IPS DF 6.9 (cell line): ENCODE results near the gene GTPBP4.

Experiments used
- DNase-seq: peaks from one replicate; pipeline ENCODE4 v3.0.0-alpha.2; 2013; ENCODE audit warnings: low read depth, low spot score
- H3K27ac ChIP-seq: one replicate; pipeline ENCODE4 v1.5.1; 2013; ENCODE audit warnings: low read length, control low read depth
- H3K27me3 ChIP-seq: 2 replicates; pipeline ENCODE4 v1.6.1; 2013; ENCODE audit warnings: mild to moderate bottlenecking, low read length; ENCODE audit not compliant: control insufficient read depth, insufficient read depth
- H3K36me3 ChIP-seq: 2 replicates; pipeline ENCODE4 v1.6.1; 2013; ENCODE audit warnings: low read length; ENCODE audit not compliant: control insufficient read depth, insufficient read depth
- H3K4me1 ChIP-seq: 2 replicates; pipeline ENCODE4 v1.6.1; 2013; ENCODE audit warnings: low read length; ENCODE audit not compliant: control insufficient read depth, insufficient read depth
- H3K4me3 ChIP-seq: 2 replicates; pipeline ENCODE4 v1.5.1; 2013; ENCODE audit warnings: mild to moderate bottlenecking, low read length
- H3K9me3 ChIP-seq: 2 replicates; pipeline ENCODE4 v1.6.1; 2013; ENCODE audit warnings: low read length, inconsistent platforms; ENCODE audit not compliant: control insufficient read depth, insufficient read depth
- whole genome bisulfite sequencing: extraction: QIAGEN DNeasy Blood & Tissue Kit; methylation state at CpG from one replicate; pipeline ENCODE4 v1.1.7; 2013; ENCODE audit warnings: mixed read lengths, missing lambda C conversion rate; ENCODE audit not compliant: insufficient read length, insufficient coverage; 5-methylcytosine and 5-hydroxymethylcytosine counted together

GTPBP4 gene

GRCh38 chr10:966466-967235 lies 21.6 kb upstream of the GTPBP4 start:
- Histone ChIP-seq H3K4me3 (no peak overlapping the region), H3K4me1 (no peaks in the 10 kb centered on the region), H3K27me3 (no peaks in the 10 kb centered on the region), H3K36me3 (no peaks in the 10 kb centered on the region), H3K9me3 (no peaks in the 10 kb centered on the region), H3K27ac (no peak overlapping the region)
- DNase-seq: no peak
- no CpG with 5 or more reads among the region's 20 CpGs for WGBS

DNA sequence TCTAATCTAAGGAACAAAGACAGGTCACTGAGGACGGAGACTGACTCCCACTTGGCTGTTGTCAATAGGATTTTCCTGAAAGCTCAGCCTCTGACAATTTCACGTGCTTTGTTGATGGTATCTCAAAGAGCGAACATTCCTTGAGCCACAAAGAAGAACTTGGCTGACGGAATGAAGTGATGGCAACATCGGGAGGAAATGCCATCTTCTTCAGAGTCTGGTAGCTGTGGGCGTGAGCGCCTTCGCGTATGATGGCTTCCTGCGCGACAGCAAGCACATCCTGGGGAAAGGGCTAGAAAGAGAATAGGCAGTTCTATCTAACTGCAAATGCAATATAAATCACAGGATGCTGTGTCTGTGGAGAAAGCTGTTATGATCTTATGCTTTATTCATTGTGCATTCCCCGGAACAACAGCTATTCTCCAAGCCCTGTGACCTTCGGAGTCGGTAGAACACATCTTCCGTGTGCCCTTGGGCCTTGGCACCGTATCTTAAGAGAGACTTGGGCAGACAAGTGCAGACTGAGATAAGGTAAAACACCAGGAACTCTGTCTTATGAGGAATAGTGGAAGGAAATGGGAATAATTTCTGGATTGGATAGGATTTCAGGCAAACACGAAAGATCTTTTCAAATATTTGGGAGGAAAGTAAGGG lies 19.6 kb upstream of the GTPBP4 start:
- no peak for DNase-seq
- no peak overlapping the region for H3K4me3 ChIP-seq
- no peaks in the 10 kb centered on the region for H3K4me1 ChIP-seq
- no peaks in the 10 kb centered on the region for H3K9me3 ChIP-seq
- no CpG with 5 or more reads among the region's 17 CpGs for WGBS
- H3K36me3 ChIP-seq: no peaks in the 10 kb centered on the region
- no peak overlapping the region for H3K27ac ChIP-seq
- no peaks in the 10 kb centered on the region for H3K27me3 ChIP-seq

GRCh38 chr10:969473-970150 lies 18.6 kb upstream of the GTPBP4 start:
- WGBS: no CpG with 5 or more reads among the region's 15 CpGs
- H3K27ac ChIP-seq: no peak overlapping the region
- H3K36me3 ChIP-seq: no peaks in the 10 kb centered on the region
- no peaks in the 10 kb centered on the region for H3K9me3 ChIP-seq
- H3K27me3 ChIP-seq: no peaks in the 10 kb centered on the region
- no peak for DNase-seq
- H3K4me3 ChIP-seq: no peak overlapping the region
- no peaks in the 10 kb centered on the region for H3K4me1 ChIP-seq

DNA sequence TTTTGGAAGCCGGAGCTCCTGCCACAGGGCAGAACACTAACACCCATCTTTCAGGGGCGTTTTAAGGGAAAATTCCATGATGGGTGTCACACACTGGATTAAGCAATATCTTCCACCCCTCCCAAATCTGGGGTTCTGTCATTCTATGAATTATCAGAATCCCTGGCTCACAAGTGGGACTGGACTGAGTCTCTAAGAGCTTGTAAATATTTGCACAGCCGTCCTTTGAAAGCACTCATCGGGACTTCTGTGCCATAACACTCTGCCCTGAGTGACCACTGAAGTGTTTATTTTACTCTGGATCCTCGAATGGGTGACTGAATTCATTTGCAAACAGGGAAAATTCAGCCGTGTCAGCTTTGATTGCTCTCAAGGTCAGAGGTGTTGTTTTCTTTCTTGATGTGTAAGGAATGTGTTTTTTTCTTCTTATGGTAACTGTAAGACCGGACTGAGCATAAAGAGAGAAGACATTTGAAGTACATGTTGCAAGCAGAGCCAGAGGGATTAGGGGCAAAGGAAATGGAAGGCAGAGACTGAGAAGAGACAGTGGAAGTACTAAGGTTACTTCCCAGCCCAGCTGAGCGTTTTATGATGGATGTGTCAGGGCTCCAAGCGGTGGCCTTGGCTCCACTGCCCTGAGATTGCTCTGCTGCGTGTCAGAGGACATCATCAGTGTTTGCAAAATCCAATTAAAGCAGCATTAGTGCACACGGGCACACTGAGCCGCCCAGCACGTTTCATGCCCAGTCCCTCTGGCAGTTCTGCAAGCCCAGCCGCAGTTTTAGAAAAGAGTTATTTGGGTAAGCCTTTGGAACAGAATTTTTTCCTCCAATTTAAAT lies 17.7 kb upstream of the GTPBP4 start:
- Histone ChIP-seq H3K27me3 (no peaks in the 10 kb centered on the region), H3K36me3 (no peaks in the 10 kb centered on the region), H3K4me3 (no peak overlapping the region), H3K27ac (no peak overlapping the region), H3K4me1 (no peaks in the 10 kb centered on the region), H3K9me3 (no peaks in the 10 kb centered on the region)
- DNase-seq: no peak
- WGBS: no CpG with 5 or more reads among the region's 14 CpGs

GRCh38 chr10:971150-971542 lies 17.1 kb upstream of the GTPBP4 start:
- no peak for DNase-seq
- H3K36me3 ChIP-seq: no peaks in the 10 kb centered on the region
- H3K4me3 ChIP-seq: no peak overlapping the region
- no peak overlapping the region for H3K27ac ChIP-seq
- no peaks in the 10 kb centered on the region for H3K27me3 ChIP-seq
- H3K9me3 ChIP-seq: no peaks in the 10 kb centered on the region
- no CpG with 5 or more reads among the region's 4 CpGs for WGBS
- H3K4me1 ChIP-seq: no peaks in the 10 kb centered on the region

GRCh38 chr10:971613-972012 lies 16.6 kb upstream of the GTPBP4 start:
- no CpG with 5 or more reads among the region's 12 CpGs for WGBS
- no peak for DNase-seq
- no peaks in the 10 kb centered on the region for H3K4me1 ChIP-seq
- H3K27me3 ChIP-seq: no peaks in the 10 kb centered on the region
- H3K36me3 ChIP-seq: no peaks in the 10 kb centered on the region
- H3K9me3 ChIP-seq: no peaks in the 10 kb centered on the region
- no peak overlapping the region for H3K4me3 ChIP-seq
- H3K27ac ChIP-seq: no peak overlapping the region

GRCh38 chr10:972763-973162 lies 15.5 kb upstream of the GTPBP4 start:
- H3K9me3 ChIP-seq: no peaks in the 10 kb centered on the region
- no peak for DNase-seq
- no CpG with 5 or more reads among the region's 8 CpGs for WGBS
- H3K36me3 ChIP-seq: no peaks in the 10 kb centered on the region
- H3K27ac ChIP-seq: no peak overlapping the region
- H3K27me3 ChIP-seq: no peaks in the 10 kb centered on the region
- no peaks in the 10 kb centered on the region for H3K4me1 ChIP-seq
- H3K4me3 ChIP-seq: no peak overlapping the region

GRCh38 chr10:974038-974784 lies 14.0 kb upstream of the GTPBP4 start:
- Histone ChIP-seq H3K27ac (no peak overlapping the region), H3K4me3 (no peak overlapping the region), H3K27me3 (no peaks in the 10 kb centered on the region), H3K4me1 (no peaks in the 10 kb centered on the region), H3K9me3 (no peaks in the 10 kb centered on the region), H3K36me3 (no peaks in the 10 kb centered on the region)
- no peak for DNase-seq
- WGBS: no CpG with 5 or more reads among the region's 20 CpGs

- H3K9me3 ChIP-seq: no peaks in the 10 kb centered on the region
- no peak overlapping the region for H3K27ac ChIP-seq
- no peaks in the 10 kb centered on the region for H3K27me3 ChIP-seq
- no peak for DNase-seq
- no peaks in the 10 kb centered on the region for H3K36me3 ChIP-seq
- H3K4me1 ChIP-seq: no peaks in the 10 kb centered on the region
- no peak overlapping the region for H3K4me3 ChIP-seq
- WGBS: no CpG with 5 or more reads among the region's 5 CpGs
These were observed 13.5 kb upstream of the GTPBP4 start for GRCh38 chr10:974785-975074.

- H3K9me3 ChIP-seq: peaks cover 5% of the 10 kb centered on the region
- H3K4me1 ChIP-seq: no peaks in the 10 kb centered on the region
- no peaks in the 10 kb centered on the region; the same call in 1 of the 2 replicates for H3K27me3 ChIP-seq
- no CpG with 5 or more reads among the region's 22 CpGs for WGBS
- H3K27ac ChIP-seq: no peak overlapping the region
- H3K36me3 ChIP-seq: no peaks in the 10 kb centered on the region
- no peak for DNase-seq
- no peak overlapping the region for H3K4me3 ChIP-seq
These were observed 11.9 kb upstream of the GTPBP4 start for GRCh38 chr10:976316-976715.
